ENCODE results near the gene GRHL3.
"Not testable (repeated sequence)": the region's sequence is repeated elsewhere in the genome, so short reads cannot be mapped to it uniquely, and the experiment has no call there.

Gene GRHL3

GRCh38 chr1:24319312-24319863 is at the start of gene GRHL3:
Gene GRHL3 (plus strand): TSS chr1:24319357. CDS start chr1:24319552, 195 bp downstream.
- DNase-seq, result no peak

GRCh38 chr1:24274203-24275103 is 44.7 kb upstream of the GRHL3 start:
- DNase-seq, result not testable (repeated sequence)

- DNase-seq, result no peak
Measured at GRCh38 chr1:24275104-24275410, 44.1 kb upstream of the GRHL3 start.

- no peak for DNase-seq
Measured at GRCh38 chr1:24275510-24275909, 43.6 kb upstream of the GRHL3 start.

GRCh38 chr1:24276791-24277190 is 42.4 kb upstream of the GRHL3 start:
- no peak for DNase-seq

- DNase-seq, result no peak
Measured at GRCh38 chr1:24277420-24278169, 41.6 kb upstream of the GRHL3 start.

- no peak for DNase-seq
Measured at GRCh38 chr1:24278726-24279125, 40.4 kb upstream of the GRHL3 start.

GRCh38 chr1:24279590-24280232 is 39.4 kb upstream of the GRHL3 start:
- no peak for DNase-seq

GRCh38 chr1:24281591-24281990 is 37.6 kb upstream of the GRHL3 start:
- DNase-seq, result no peak

- no peak for DNase-seq
Measured at GRCh38 chr1:24282491-24282890, 36.7 kb upstream of the GRHL3 start.

GRCh38 chr1:24283326-24284155 is 35.6 kb upstream of the GRHL3 start:
- DNase-seq, result no peak

- no peak for DNase-seq
Measured at GRCh38 chr1:24284156-24284471, 35.0 kb upstream of the GRHL3 start.

- DNase-seq, result no peak
Measured at GRCh38 chr1:24285231-24285630, 33.9 kb upstream of the GRHL3 start.

GRCh38 chr1:24286246-24287010 is 32.7 kb upstream of the GRHL3 start:
- DNase-seq, result no peak

GRCh38 chr1:24287779-24288178 is 31.4 kb upstream of the GRHL3 start:
- DNase-seq, result not testable (repeated sequence)

GRCh38 chr1:24288479-24288878 is 30.7 kb upstream of the GRHL3 start:
- no peak for DNase-seq

GRCh38 chr1:24289937-24290595 is 29.1 kb upstream of the GRHL3 start:
- DNase-seq, result no peak

- DNase-seq, result no peak
Measured at GRCh38 chr1:24290933-24291487, 28.1 kb upstream of the GRHL3 start.

- DNase-seq, result no peak
Measured at GRCh38 chr1:24292103-24292502, 27.1 kb upstream of the GRHL3 start.

GRCh38 chr1:24292887-24293286 is 26.3 kb upstream of the GRHL3 start:
- no peak for DNase-seq

Data from activated naive CD4-positive, alpha-beta T cell (primary cell).